Colonic mucosa (tissue), 4 donors: ENCODE results near the gene PRIMA1. TPM values are rescaled to one million over a fixed set of nuclear protein-coding genes. Genes with fewer than 3 reads are reported as not detected.

Source experiments
- DNase-seq: peaks from one replicate; pipeline ENCODE4 v3.0.0-alpha.2; 2020
- H3K27ac ChIP-seq: fragments of 200-600 bp; one replicate; pipeline ENCODE4 v1.8.0; 2021
- H3K27me3 ChIP-seq: fragments of 200-600 bp; one replicate; pipeline ENCODE4 v1.8.0; 2021
- H3K36me3 ChIP-seq: fragments of 200-600 bp; one replicate; pipeline ENCODE4 v1.8.0; 2021
- H3K4me1 ChIP-seq: fragments of 200-600 bp; one replicate; pipeline ENCODE4 v1.8.0; 2021; ENCODE audit warnings: mild to moderate bottlenecking
- H3K4me3 ChIP-seq: fragments of 200-600 bp; one replicate; pipeline ENCODE4 v1.8.0; 2021
- H3K9ac ChIP-seq, 2 donors: one replicate each; pipeline ENCODE4 v1.7.0; 2013; ENCODE audit warnings: control low read depth in 2 of 2, low read depth in 2 of 2, low read length in 2 of 2
- H3K9me3 ChIP-seq: fragments of 200-600 bp; one replicate; pipeline ENCODE4 v1.8.0; 2021
- intact Hi-C: fragments of 100-400 bp; cut with DNase I; formaldehyde crosslinking; loops from one replicate; pipeline ENCODE4 v1.14.1; 2022
- total RNA-seq, 2 donors: library from RNA; stranded (reverse); fragmentation: NEBNext Ultra II Directional in 1 of 2; extraction: Animal tissue kit (Norgen Biotek cat#: 25700) in 1 of 2; gene quantifications; one replicate each; pipeline ENCODE4 v1.2.1, GENCODE V29; 2021
- TF ChIP-seq, protein P1 (sequence below): fragments of 200-600 bp; IDR thresholded peaks from one replicate; pipeline ENCODE4 v1.8.0; 2022; ENCODE audit warnings: antibody characterized with exemption, mild to moderate bottlenecking
- donor health status: healthy.
- donor health status: DM: no; HTN: no; CAD: no.
- donor health status: DM: no; HTN: no; CAD: no.

The PRIMA1 gene
- total RNA-seq, 2 donors from 2014 or later: 1.2 to 4.4 TPM

- no peaks in the 10 kb centered on the region for H3K27me3 ChIP-seq
- H3K36me3 ChIP-seq: no peaks in the 10 kb centered on the region
- TF ChIP-seq, protein P1, sequence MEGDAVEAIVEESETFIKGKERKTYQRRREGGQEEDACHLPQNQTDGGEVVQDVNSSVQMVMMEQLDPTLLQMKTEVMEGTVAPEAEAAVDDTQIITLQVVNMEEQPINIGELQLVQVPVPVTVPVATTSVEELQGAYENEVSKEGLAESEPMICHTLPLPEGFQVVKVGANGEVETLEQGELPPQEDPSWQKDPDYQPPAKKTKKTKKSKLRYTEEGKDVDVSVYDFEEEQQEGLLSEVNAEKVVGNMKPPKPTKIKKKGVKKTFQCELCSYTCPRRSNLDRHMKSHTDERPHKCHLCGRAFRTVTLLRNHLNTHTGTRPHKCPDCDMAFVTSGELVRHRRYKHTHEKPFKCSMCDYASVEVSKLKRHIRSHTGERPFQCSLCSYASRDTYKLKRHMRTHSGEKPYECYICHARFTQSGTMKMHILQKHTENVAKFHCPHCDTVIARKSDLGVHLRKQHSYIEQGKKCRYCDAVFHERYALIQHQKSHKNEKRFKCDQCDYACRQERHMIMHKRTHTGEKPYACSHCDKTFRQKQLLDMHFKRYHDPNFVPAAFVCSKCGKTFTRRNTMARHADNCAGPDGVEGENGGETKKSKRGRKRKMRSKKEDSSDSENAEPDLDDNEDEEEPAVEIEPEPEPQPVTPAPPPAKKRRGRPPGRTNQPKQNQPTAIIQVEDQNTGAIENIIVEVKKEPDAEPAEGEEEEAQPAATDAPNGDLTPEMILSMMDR: no peak
- H3K9me3 ChIP-seq: no peaks in the 10 kb centered on the region
- intact Hi-C loops: no loop called here
- no peak overlapping the region for H3K27ac ChIP-seq
- no peak for DNase-seq
- H3K4me3 ChIP-seq: no peak overlapping the region
- H3K4me1 ChIP-seq: no peaks in the 10 kb centered on the region
- no peak overlapping the region for H3K9ac ChIP-seq
Measured at GRCh38 chr14:93720076-93720815, 68.0 kb downstream of the PRIMA1 start.

GRCh38 chr14:93719256-93719655 lies 69.0 kb downstream of the PRIMA1 start:
- Histone ChIP-seq H3K9ac (no peak overlapping the region), H3K27ac (no peak overlapping the region), H3K27me3 (no peaks in the 10 kb centered on the region), H3K36me3 (no peaks in the 10 kb centered on the region), H3K9me3 (no peaks in the 10 kb centered on the region), H3K4me3 (no peak overlapping the region), H3K4me1 (no peaks in the 10 kb centered on the region)
- intact Hi-C loops: no loop called here
- DNase-seq: no peak
- TF ChIP-seq, protein P1: no peak

- H3K9ac ChIP-seq: no peak overlapping the region
- H3K9me3 ChIP-seq: no peaks in the 10 kb centered on the region
- H3K27me3 ChIP-seq: no peaks in the 10 kb centered on the region
- TF ChIP-seq, protein P1: no peak
- no peak overlapping the region for H3K4me3 ChIP-seq
- no peaks in the 10 kb centered on the region for H3K36me3 ChIP-seq
- intact Hi-C loops: no loop called here
- DNase-seq: no peak
- H3K27ac ChIP-seq: no peak overlapping the region
- H3K4me1 ChIP-seq: no peaks in the 10 kb centered on the region
Measured at GRCh38 chr14:93717668-93718320, 70.5 kb downstream of the PRIMA1 start.

- intact Hi-C loops: no loop called here
- H3K9me3 ChIP-seq: no peaks in the 10 kb centered on the region
- H3K27me3 ChIP-seq: no peaks in the 10 kb centered on the region
- H3K36me3 ChIP-seq: no peaks in the 10 kb centered on the region
- H3K27ac ChIP-seq: no peak overlapping the region
- peak; percentile 8 for DNase-seq
- H3K4me1 ChIP-seq: no peaks in the 10 kb centered on the region
- H3K4me3 ChIP-seq: no peak overlapping the region
- no peak overlapping the region for H3K9ac ChIP-seq
- TF ChIP-seq, protein P1: no peak
Measured at GRCh38 chr14:93716746-93717667, 71.3 kb downstream of the PRIMA1 start.

GRCh38 chr14:93716002-93716745 lies 72.1 kb downstream of the PRIMA1 start:
- Histone ChIP-seq H3K9ac (no peak overlapping the region), H3K27me3 (no peaks in the 10 kb centered on the region), H3K9me3 (no peaks in the 10 kb centered on the region), H3K4me3 (no peak overlapping the region), H3K36me3 (no peaks in the 10 kb centered on the region), H3K4me1 (no peaks in the 10 kb centered on the region), H3K27ac (no peak overlapping the region)
- intact Hi-C loops: no loop called here
- peak; percentile 10 for DNase-seq
- TF ChIP-seq, protein P1: no peak
